NCI-H146 treated with DMSO at 0.1 percent for 48 hours (cell line): ENCODE data around the gene CNTN2.

Experiments
- DNase-seq: peaks from one replicate; lab custom pipeline; 2025; ENCODE audit not compliant: unreplicated experiment; lab: John Stamatoyannopoulos, UW

Gene CNTN2

DNA sequence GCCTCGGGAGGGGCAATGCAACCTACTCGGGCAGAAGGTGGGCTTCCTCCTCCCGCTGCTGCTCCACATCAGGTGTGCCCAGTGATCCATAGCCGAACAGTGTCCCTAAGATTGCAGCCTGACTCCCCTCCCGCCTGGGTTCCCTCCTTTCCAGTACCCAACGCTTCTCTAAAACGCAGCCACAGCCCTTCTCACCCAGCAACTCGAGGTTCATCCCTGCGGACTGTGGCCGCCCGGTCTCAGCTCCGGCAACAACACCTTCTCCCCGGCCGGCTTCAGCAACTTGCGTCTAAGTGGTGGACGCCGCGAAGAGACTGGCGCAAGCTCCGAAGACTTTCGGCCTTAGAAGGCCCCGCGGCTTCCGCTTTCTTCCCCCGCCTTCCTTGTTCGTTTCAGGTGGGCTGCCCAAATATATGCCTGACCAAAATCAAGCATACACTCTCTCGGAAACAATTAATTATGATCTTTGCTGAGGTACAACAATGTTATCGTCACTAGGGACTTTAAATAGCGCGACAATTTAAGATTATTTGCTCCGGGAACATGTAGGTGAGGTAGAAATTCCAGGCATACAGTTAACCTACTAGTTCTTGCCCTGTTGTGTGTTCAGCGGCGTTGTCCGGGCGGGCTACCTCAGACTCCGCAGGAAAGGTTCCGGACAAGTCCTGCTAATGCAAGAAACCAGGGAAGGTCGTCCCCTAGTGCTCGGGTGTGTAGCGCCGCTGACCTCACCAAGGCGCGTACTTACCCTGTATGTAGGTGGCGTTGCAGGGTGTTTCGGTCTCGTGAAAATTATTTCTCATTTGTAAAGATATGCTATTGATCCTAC is 78.9 kb downstream of the CNTN2 start, which contains the start of gene RBBP5:
Gene RBBP5 (minus strand): TSS at position 319 of the 829 bp plus-strand sequence. CDS start 105 bp downstream, at position 214.
- DNase-seq: peak; percentile 90

DNA sequence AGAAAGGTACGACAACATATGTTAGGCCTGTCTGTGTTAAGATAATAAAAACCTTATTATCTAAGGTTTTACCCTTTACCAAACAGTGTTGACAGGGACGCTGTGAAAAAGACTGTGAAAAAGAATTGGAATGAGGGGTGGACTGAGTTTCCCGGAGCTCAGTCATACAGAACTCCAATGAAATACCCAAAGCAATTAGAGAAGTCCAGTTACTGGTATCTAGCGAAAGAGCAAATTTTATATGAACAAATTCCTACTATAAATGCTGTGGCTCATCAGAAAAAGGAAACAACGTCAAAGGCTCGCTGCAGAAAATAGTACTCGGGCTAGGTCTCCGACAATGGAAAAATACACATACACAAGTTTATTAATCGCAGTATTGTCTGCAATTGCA is 79.5 kb downstream of the CNTN2 start:
- DNase-seq: no peak

- DNase-seq: no peak
Measured at GRCh38 chr1:205124726-205125125, 81.7 kb downstream of the CNTN2 start.

DNA sequence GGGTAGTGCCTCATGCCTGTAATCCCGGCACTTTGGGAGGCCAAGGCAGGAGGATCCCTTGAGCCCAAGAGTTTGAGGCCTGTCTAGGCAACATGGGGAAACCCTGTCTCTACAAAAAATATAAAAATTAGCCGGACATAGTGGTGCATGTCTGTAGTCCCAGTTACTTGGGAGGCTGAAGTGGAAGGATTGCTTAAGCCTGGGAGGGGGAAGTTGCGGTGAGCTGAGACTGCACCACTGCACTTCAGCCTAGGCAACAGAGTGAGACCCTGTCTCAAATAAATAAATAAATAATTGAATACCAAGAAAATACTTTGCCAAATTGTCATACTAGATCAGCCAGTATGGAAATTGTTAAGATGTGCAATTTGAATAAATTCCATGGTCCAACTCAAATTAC is 84.6 kb downstream of the CNTN2 start:
- no peak for DNase-seq
